ENCODE results near the gene DLG3.

GRCh38 chrX:70466968-70467367 is 22.3 kb downstream of the DLG3 start:
- no peak for TF ChIP-seq PBX3 (IDR thresholded peaks at IDR 0.05)
- no peak for TF ChIP-seq RAD21 (conservative IDR thresholded peaks at IDR 0.05 in 1 of 2, IDR thresholded peaks at IDR 0.05 in 1 of 2)
- TF ChIP-seq HEYL (CRISPR knock-in tag; IDR thresholded peaks at IDR 0.05) = no peak
- no peak for TF ChIP-seq CTCF (IDR thresholded peaks at IDR 0.05)
- TF ChIP-seq POLR2A (IDR thresholded peaks at IDR 0.05; ENCODE audit: low read length) = no peak
- no peak for TF ChIP-seq MAFK (IDR thresholded peaks at IDR 0.05; ENCODE audit: partially characterized antibody)
- TF ChIP-seq ZFP36 (IDR thresholded peaks at IDR 0.05; ENCODE audit: borderline replicate concordance, partially characterized antibody) = no peak
